Anterior cingulate cortex (tissue), 58 donors: Measurements from ENCODE around the gene ITGA1.

Experiments used
- DNase-seq, 58 donors: peaks; one replicate each; lab custom pipeline; 2025; lab: John Stamatoyannopoulos, UW

Gene ITGA1

GRCh38 chr5:52893105-52893504 is 105.4 kb downstream of the ITGA1 start:
- DNase-seq = peak in 1 of 58 donors; percentile 40

GRCh38 chr5:52893863-52894262 is 106.1 kb downstream of the ITGA1 start:
- DNase-seq = peak in 2 of 58 donors; percentile 2 to 12

DNA sequence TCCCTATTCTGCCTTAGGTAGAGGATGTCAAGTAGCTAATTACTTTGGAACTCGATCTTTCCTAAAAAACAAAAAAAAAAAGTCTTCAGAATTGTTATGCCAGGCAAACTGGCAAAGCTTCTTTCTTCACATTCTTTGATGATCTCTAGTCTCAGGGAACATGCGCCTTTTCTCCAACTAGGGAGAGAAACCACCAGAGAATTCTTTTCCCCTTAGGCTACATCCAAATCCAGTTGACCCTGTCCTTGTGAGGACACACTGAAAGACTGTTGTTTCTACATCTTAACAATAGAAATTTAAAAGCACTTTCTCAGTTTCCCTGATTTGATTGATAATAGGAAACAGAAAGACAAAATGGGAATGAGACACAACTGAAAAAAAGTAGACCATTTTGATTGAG is 106.7 kb downstream of the ITGA1 start:
- DNase-seq = no peak

DNA sequence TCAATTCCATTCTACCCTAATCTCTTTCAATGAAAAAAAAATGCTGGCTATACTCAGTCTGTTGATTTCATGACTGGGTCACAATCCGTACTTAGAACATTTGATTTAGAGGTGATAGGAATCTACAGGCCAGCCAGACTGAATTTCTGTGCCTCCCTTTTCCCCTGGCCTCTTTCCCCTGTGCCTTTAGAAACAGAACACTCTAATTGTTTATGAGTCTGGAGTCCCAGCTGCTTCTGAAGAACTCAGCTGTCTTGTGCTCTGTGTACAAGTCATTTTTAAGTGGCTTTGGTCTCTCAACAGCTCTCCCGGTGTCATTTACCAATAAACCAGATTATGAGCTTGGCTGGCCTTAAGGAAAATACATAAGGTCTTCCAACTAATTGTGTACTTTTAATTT is 107.4 kb downstream of the ITGA1 start:
- no peak for DNase-seq

- no peak for DNase-seq
Measured at GRCh38 chr5:52895572-52896413, 108.1 kb downstream of the ITGA1 start.

- no peak for DNase-seq
Measured at GRCh38 chr5:52896534-52897237, 109.0 kb downstream of the ITGA1 start.

GRCh38 chr5:52897238-52897614 is 109.5 kb downstream of the ITGA1 start:
- no peak for DNase-seq

DNA sequence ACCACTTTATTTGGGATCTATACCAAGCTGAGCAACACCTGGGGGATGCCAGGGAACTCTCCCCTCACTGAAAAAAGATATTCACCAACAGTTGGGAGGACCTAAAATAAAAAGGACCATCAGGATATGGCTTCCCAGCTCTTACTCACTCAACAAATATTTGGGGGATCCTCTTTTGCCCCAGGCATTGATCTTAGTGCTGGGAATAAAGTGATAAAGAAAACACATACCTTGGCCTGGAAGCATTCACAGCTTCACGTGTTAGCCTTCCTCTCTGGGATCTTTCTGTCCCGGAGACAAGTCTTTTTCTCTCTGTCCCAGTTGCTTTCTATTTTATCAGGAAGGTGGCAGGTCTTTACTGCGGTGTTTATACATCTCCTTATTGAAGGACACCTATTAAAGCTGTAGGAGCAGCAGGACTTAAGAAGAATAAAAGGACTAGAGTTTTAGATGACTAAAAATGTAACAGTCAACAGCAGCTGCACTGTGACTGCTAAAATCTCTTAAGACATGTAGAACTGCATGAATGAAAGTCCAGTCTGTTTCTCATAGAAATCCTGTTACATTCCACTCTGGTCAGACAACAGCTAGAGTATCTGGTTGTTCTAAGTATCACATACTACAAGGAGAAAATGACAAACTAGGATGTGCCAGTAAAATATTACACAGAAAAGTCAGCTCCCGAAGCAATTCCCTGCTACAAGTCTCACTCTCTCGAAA is 111.4 kb downstream of the ITGA1 start:
- no peak for DNase-seq

GRCh38 chr5:52903142-52903541 is 115.4 kb downstream of the ITGA1 start:
- no peak for DNase-seq

- DNase-seq = no peak
Measured at GRCh38 chr5:52906343-52906742, 118.6 kb downstream of the ITGA1 start.

DNA sequence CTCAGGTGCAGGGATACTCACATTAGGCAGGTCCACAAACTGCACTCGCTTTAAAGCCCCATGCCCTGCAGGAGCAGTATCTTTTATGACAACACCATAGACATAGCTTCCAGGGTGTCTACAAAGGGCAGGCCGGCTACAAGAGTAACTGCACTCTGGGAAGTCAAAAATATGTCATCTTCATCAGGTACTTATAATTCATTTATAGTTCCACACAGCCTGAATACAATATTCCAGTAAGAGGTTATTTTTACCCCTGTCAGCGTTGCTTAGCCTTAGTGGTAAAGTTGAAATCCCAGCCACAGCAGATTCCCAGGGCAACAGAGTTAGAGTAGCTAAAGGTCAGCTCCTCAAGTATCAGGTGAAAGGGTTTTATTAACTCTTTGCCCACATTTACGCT is 119.1 kb downstream of the ITGA1 start:
- DNase-seq = no peak

GRCh38 chr5:52909192-52909591 is 121.5 kb downstream of the ITGA1 start:
- DNase-seq = no peak

- DNase-seq = no peak
Measured at GRCh38 chr5:52910071-52910470, 122.4 kb downstream of the ITGA1 start.

DNA sequence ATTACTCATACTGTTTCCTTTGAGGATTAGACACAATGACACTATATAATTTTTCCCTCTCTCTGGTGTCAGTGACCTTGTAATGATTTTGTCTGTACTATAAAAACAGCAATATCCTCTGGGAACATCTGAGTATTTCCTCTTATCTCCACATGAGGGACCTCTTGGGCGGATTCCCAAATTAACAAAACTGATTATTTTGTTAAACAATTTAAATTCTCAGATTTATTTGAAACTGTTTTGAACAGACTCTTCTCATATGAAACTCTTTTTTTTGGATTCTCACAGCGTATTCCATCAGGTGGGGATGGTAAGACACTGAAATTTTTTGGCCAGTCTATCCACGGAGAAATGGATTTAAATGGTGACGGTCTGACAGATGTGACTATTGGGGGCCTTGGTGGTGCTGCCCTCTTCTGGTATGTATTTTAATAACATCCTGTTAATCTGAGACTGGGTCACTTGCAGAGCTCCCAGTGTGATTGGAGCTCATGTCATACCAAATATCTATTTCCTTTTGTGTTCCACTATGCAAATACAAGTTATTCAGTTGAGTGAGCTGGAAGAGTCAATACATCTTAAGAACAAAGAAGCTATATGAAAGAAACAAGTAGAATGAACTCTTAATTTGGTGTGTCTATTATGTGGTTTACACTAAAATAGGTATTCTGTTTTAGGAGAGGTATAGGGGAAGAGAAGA is 127.6 kb downstream of the ITGA1 start:
- peak in 31 of 58 donors; percentile 0 to 61 (median 8) for DNase-seq

- DNase-seq = no peak
Measured at GRCh38 chr5:52920929-52921328, 133.2 kb downstream of the ITGA1 start.

DNA sequence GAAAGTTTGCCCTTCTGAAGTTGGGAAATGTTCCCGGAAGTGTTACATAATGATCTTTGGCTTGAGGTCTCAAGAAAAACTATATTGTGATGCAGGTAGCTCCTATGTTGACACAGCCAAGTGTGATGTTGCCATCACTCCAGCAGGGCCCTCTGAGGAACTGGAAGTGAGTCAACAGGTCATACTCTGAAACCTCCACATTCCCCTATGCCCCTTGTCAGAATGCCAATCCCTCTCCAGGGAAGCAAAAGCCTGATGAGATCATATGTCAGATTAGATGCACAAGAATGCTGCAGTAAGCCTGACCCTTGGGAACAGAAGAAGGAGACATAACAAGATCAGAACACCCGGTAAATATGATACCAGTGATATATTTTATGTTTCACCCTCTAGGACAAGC is 134.7 kb downstream of the ITGA1 start:
- no peak for DNase-seq

DNA sequence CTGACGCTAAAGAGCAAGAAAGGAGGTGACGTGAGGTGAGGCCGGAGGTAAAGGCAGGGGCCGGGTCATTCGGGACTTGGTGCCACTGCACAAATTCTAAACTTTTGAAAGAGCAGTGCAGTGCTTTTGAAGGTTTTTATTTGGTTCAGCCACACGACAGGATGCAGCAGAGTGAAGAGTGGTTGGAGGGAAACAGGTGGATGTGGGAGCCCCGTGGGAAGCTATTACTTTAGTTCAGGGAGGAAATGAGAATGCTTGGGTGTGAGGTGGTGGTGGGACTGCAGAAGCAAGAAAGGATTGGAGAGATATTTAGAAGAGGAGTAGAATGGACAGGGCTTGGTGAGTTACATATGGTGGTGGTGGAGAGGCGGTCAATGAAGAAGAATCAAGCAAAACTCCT is 136.7 kb downstream of the ITGA1 start:
- DNase-seq = no peak

DNA sequence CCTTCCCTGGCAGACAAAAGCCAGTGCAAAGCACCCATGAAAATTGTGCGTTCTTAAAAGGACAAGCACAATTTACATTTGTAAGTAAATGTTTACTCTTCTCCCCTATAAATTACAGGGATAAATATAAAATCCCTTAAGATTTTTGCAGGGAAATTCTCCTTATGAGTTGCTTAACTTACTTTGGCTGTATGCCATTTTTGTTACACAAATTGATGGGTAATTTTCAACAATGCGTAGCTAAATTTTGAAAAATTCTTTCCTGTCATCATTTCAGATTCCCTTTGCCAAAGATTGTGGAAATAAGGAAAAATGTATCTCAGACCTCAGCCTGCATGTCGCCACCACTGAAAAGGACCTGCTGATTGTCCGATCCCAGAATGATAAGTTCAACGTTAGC is 137.3 kb downstream of the ITGA1 start:
- DNase-seq = no peak

- DNase-seq = no peak
Measured at GRCh38 chr5:52928689-52929088, 141.0 kb downstream of the ITGA1 start.

GRCh38 chr5:52938226-52938625 is 150.5 kb downstream of the ITGA1 start:
- DNase-seq = no peak

GRCh38 chr5:52943285-52943684 is 155.6 kb downstream of the ITGA1 start:
- DNase-seq = no peak
